Osteocyte (in vitro differentiated cells): ENCODE data around the gene OR1L8. TPM values are rescaled to one million over a fixed set of nuclear protein-coding genes. Genes with fewer than 3 reads are reported as not detected.
"Not testable (repeated sequence)": the region's sequence is repeated elsewhere in the genome, so short reads cannot be mapped to it uniquely, and the experiment has no call there.

Experiments
- DNase-seq: peaks from one replicate; pipeline ENCODE4 v3.0.0; 2021; ENCODE audit warnings: mixed read lengths; ENCODE audit not compliant: unreplicated experiment; ENCODE audit errors: extremely low spot score
- H3K27ac Mint-ChIP-seq: one replicate; pipeline ENCODE4 v1.8.0; 2021; ENCODE audit warnings: mild to moderate bottlenecking, mixed read lengths; ENCODE audit not compliant: unreplicated experiment
- H3K27me3 Mint-ChIP-seq: one replicate; pipeline ENCODE4 v1.8.0; 2021; ENCODE audit warnings: mixed read lengths; ENCODE audit not compliant: unreplicated experiment
- H3K36me3 Mint-ChIP-seq: one replicate; pipeline ENCODE4 v1.8.0; 2021; ENCODE audit warnings: mixed read lengths; ENCODE audit not compliant: unreplicated experiment
- H3K4me1 Mint-ChIP-seq: one replicate; pipeline ENCODE4 v1.8.0; 2021; ENCODE audit warnings: mixed read lengths; ENCODE audit not compliant: unreplicated experiment
- H3K4me3 Mint-ChIP-seq: one replicate; pipeline ENCODE4 v1.8.0; 2021; ENCODE audit warnings: mild to moderate bottlenecking, moderate library complexity, mixed read lengths; ENCODE audit not compliant: unreplicated experiment
- H3K9me3 Mint-ChIP-seq: one replicate; pipeline ENCODE4 v1.8.0; 2021; ENCODE audit warnings: mixed read lengths; ENCODE audit not compliant: unreplicated experiment
- CTCF ChIP-seq: fragments of 200-600 bp; sonication (generic); IDR thresholded peaks from 2 replicates; pipeline ENCODE4 v1.5.0; 2021; ENCODE audit warnings: antibody characterized with exemption, mild to moderate bottlenecking, moderate library complexity
- long read RNA-seq: library from polyadenylated mRNA; unstranded; transcript quantifications from one replicate; pipeline ENCODE4 v2.0.0, GENCODE V29; 2021
- total RNA-seq: library from RNA; stranded (reverse); gene quantifications from 2 replicates; pipeline ENCODE4 v1.2.1, GENCODE V29; 2021

The OR1L8 gene
- not detected in 2 replicates for total RNA-seq
- long read RNA-seq, partial matches to known transcripts = 0 of 1 reads
- long read RNA-seq, other reads (novel, unspliced or antisense) = 1 of 1 reads

- not testable (repeated sequence) for H3K4me3 Mint-ChIP-seq, H3K9me3 Mint-ChIP-seq, H3K27me3 Mint-ChIP-seq, H3K36me3 Mint-ChIP-seq, DNase-seq, H3K4me1 Mint-ChIP-seq, H3K27ac Mint-ChIP-seq
Measured at GRCh38 chr9:122583284-122583683, at the start of gene OR1L8. OR1L8 (minus strand) TSS chr9:122583384; CDS start chr9:122568477, 14,907 bp downstream.

- Mint-ChIP-seq H3K4me1 (no peaks in the 10 kb centered on the region), H3K4me3 (no peak overlapping the region), H3K27ac (no peak overlapping the region), H3K36me3 (no peaks in the 10 kb centered on the region), H3K27me3 (peaks cover 11% of the 10 kb centered on the region), H3K9me3 (peaks cover 4% of the 10 kb centered on the region)
- TF ChIP-seq CTCF = no peak
- DNase-seq = no peak
Measured at GRCh38 chr9:122619996-122620395, 36.8 kb upstream of the OR1L8 start.

GRCh38 chr9:122614362-122614761 is 31.2 kb upstream of the OR1L8 start, which contains the start of gene OR1Q1:
OR1Q1 (plus strand) TSS chr9:122614738; CDS start chr9:122614738, 0 bp downstream.
- Mint-ChIP-seq H3K36me3 (no peaks in the 10 kb centered on the region), H3K4me1 (peaks cover 3% of the 10 kb centered on the region), H3K9me3 (peaks cover 4% of the 10 kb centered on the region), H3K27me3 (peaks cover 20% of the 10 kb centered on the region), H3K27ac (no peak within 1 kb of the TSS), H3K4me3 (no peak within 1 kb of the TSS)
- DNase-seq = no peak
- TF ChIP-seq CTCF = no peak

GRCh38 chr9:122609804-122610203 is 26.6 kb upstream of the OR1L8 start:
- H3K4me3 Mint-ChIP-seq = no peak overlapping the region
- peaks cover 12% of the 10 kb centered on the region for H3K27me3 Mint-ChIP-seq
- peaks cover 3% of the 10 kb centered on the region for H3K4me1 Mint-ChIP-seq
- no peaks in the 10 kb centered on the region for H3K36me3 Mint-ChIP-seq
- TF ChIP-seq CTCF = no peak
- no peak overlapping the region for H3K27ac Mint-ChIP-seq
- no peak for DNase-seq
- no peaks in the 10 kb centered on the region for H3K9me3 Mint-ChIP-seq

GRCh38 chr9:122606587-122606986 is 23.4 kb upstream of the OR1L8 start:
- H3K4me3 Mint-ChIP-seq = no peak overlapping the region
- TF ChIP-seq CTCF = no peak
- no peak overlapping the region for H3K27ac Mint-ChIP-seq
- peaks cover 4% of the 10 kb centered on the region for H3K27me3 Mint-ChIP-seq
- DNase-seq = no peak
- peaks cover 3% of the 10 kb centered on the region for H3K4me1 Mint-ChIP-seq
- no peaks in the 10 kb centered on the region for H3K36me3 Mint-ChIP-seq
- H3K9me3 Mint-ChIP-seq = no peaks in the 10 kb centered on the region

GRCh38 chr9:122605691-122606090 is 22.5 kb upstream of the OR1L8 start:
- no peak overlapping the region for H3K4me3 Mint-ChIP-seq
- peaks cover 3% of the 10 kb centered on the region for H3K4me1 Mint-ChIP-seq
- DNase-seq = no peak
- peaks cover 1% of the 10 kb centered on the region for H3K9me3 Mint-ChIP-seq
- H3K27ac Mint-ChIP-seq = no peak overlapping the region
- no peaks in the 10 kb centered on the region for H3K27me3 Mint-ChIP-seq
- H3K36me3 Mint-ChIP-seq = no peaks in the 10 kb centered on the region
- no peak for TF ChIP-seq CTCF
